Fibroblast of lung (primary cell): ENCODE measurements around the gene DOCK4. TPM values are rescaled to one million over a fixed set of nuclear protein-coding genes. Genes with fewer than 3 reads are reported as not detected.
A peak's percentile ranks its signal among the peaks of the same experiment; 100 is the strongest.

Experiments
- DNase-seq, 2 donors: peaks; one replicate each; pipeline versions ENCODE4 v3.0.0 to v3.0.0-alpha.2; 2010; ENCODE audit warnings: low read depth in 2 of 2
- H2AFZ ChIP-seq: 2 replicates; pipeline ENCODE4 v1.5.1; 2012; ENCODE audit warnings: low read length, control low read depth, inconsistent platforms
- H3K27ac ChIP-seq: 2 replicates; pipeline ENCODE4 v1.5.1; 2011; ENCODE audit warnings: low read length, control low read depth; ENCODE audit not compliant: insufficient read depth
- H3K27me3 ChIP-seq: 2 replicates; pipeline ENCODE4 v1.5.1; 2011; ENCODE audit warnings: mild to moderate bottlenecking, low read length; ENCODE audit not compliant: control insufficient read depth, insufficient read depth
- H3K36me3 ChIP-seq: 2 replicates; pipeline ENCODE4 v1.5.1; 2011; ENCODE audit warnings: low read length; ENCODE audit not compliant: control insufficient read depth, insufficient read depth
- H3K4me1 ChIP-seq: 2 replicates; pipeline ENCODE4 v1.5.1; 2011; ENCODE audit warnings: low read length; ENCODE audit not compliant: control insufficient read depth, insufficient read depth; ENCODE audit errors: extremely low read depth
- H3K4me2 ChIP-seq: 2 replicates; pipeline ENCODE4 v1.5.1; 2011; ENCODE audit warnings: low read length, control low read depth; ENCODE audit not compliant: insufficient read depth; ENCODE audit errors: extremely low read depth
- H3K4me3 ChIP-seq, 4 experiments: fragments of 200-600 bp in 1 of 4; sonication (generic) in 1 of 4; replicated peaks in 1 of 4; 2 replicates each; pipeline ENCODE4 v1.5.1; 2011 to 2016; ENCODE audit warnings: low read length in 4 of 4, low read depth in 3 of 4, mild to moderate bottlenecking in 3 of 4, control low read depth in 2 of 4, inconsistent platforms in 1 of 4, mixed read lengths in 1 of 4; ENCODE audit not compliant: insufficient read depth in 1 of 4; ENCODE audit errors: control extremely low read depth in 1 of 4
- H3K79me2 ChIP-seq: 2 replicates; pipeline ENCODE4 v1.5.1; 2012; ENCODE audit warnings: mild to moderate bottlenecking, low read length, inconsistent platforms; ENCODE audit not compliant: control insufficient read depth, insufficient read depth
- H3K9ac ChIP-seq: 2 replicates; pipeline ENCODE4 v1.5.1; 2011; ENCODE audit warnings: mild to moderate bottlenecking, low read length, control low read depth; ENCODE audit not compliant: insufficient read depth
- H3K9me3 ChIP-seq: 2 replicates; pipeline ENCODE4 v1.5.1; 2012; ENCODE audit warnings: low read depth, low read length; ENCODE audit not compliant: control insufficient read depth, insufficient read depth
- H4K20me1 ChIP-seq: 2 replicates; pipeline ENCODE4 v1.5.1; 2011; ENCODE audit warnings: low read length; ENCODE audit not compliant: control insufficient read depth, insufficient read depth; ENCODE audit errors: extremely low read depth
- EZH2 ChIP-seq: IDR thresholded peaks from 2 replicates; pipeline ENCODE4 v1.5.1; 2012; ENCODE audit warnings: low read length, control low read depth, mild to moderate bottlenecking; ENCODE audit errors: missing control alignments
- polyA plus RNA-seq, 2 donors: library from polyadenylated mRNA; depleted of rRNA in 1 of 2; stranded (reverse) in 1 of 2; unstranded in 1 of 2; fragments of >200 nt; gene quantifications; 2 replicates each; pipeline ENCODE4 v1.2.1, GENCODE V29; 2011 to 2012; ENCODE audit warnings: missing spikeins in 1 of 2
- total RNA-seq: library from RNA; depleted of rRNA; stranded (reverse); fragments of >200 nt; gene quantifications from 2 replicates; pipeline ENCODE4 v1.2.1, GENCODE V29; 2014
- TF ChIP-seq, protein P1 (sequence below), 2 donors: IDR thresholded peaks in 1 of 2; conservative IDR thresholded peaks in 1 of 2; 1 replicate in 1 of 2; 2 replicates in 1 of 2; pipeline ENCODE4 v1.5.1; 2011 to 2012; ENCODE audit warnings: low read length in 2 of 2, control low read depth in 1 of 2, inconsistent platforms in 1 of 2, low read depth in 1 of 2, mild to moderate bottlenecking in 1 of 2

Gene DOCK4
- total and polyA plus RNA-seq, 2 donors (not counting 1 experiment from before 2014, with no cell fraction given), result 20.8 to 39.3 TPM

DNA sequence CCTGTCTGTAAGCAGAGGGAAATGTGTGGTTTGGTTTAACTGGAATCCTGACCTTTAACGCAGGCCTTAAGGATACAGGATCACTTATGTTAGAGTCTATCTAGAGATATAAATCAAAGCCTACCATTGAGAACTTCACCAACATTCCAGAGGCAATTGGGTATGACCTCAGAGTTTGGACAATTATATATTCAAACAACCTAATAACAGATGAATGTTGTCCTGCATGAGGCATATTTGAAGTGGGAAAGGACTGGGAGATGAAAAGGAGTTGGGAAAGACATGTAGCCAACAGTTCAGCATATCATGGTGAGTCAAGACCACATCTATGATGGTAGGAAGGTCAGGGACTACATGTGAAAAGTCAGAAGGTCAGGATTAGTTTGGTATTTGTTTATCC lies 274.2 kb downstream of the DOCK4 start:
- Histone ChIP-seq H3K9ac (no peak overlapping the region), H3K4me3 (no peak overlapping the region), H2AFZ (no peak overlapping the region), H3K79me2 (no peaks in the 10 kb centered on the region), H3K9me3 (no peaks in the 10 kb centered on the region), H3K4me1 (peaks cover 2% of the 10 kb centered on the region), H3K36me3 (no peaks in the 10 kb centered on the region), H3K4me2 (no peak overlapping the region), H4K20me1 (no peaks in the 10 kb centered on the region), H3K27me3 (no peaks in the 10 kb centered on the region), H3K27ac (no peak overlapping the region)
- DNase-seq, result peak; percentile 15 to 48
- TF ChIP-seq EZH2, result no peak
- TF ChIP-seq, protein P1, sequence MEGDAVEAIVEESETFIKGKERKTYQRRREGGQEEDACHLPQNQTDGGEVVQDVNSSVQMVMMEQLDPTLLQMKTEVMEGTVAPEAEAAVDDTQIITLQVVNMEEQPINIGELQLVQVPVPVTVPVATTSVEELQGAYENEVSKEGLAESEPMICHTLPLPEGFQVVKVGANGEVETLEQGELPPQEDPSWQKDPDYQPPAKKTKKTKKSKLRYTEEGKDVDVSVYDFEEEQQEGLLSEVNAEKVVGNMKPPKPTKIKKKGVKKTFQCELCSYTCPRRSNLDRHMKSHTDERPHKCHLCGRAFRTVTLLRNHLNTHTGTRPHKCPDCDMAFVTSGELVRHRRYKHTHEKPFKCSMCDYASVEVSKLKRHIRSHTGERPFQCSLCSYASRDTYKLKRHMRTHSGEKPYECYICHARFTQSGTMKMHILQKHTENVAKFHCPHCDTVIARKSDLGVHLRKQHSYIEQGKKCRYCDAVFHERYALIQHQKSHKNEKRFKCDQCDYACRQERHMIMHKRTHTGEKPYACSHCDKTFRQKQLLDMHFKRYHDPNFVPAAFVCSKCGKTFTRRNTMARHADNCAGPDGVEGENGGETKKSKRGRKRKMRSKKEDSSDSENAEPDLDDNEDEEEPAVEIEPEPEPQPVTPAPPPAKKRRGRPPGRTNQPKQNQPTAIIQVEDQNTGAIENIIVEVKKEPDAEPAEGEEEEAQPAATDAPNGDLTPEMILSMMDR (conservative IDR thresholded peaks at IDR 0.05 in 1 of 2, IDR thresholded peaks at IDR 0.05 in 1 of 2; ENCODE audit: low read depth in 1 of 2, low read length in 2 of 2), result no peak

DNA sequence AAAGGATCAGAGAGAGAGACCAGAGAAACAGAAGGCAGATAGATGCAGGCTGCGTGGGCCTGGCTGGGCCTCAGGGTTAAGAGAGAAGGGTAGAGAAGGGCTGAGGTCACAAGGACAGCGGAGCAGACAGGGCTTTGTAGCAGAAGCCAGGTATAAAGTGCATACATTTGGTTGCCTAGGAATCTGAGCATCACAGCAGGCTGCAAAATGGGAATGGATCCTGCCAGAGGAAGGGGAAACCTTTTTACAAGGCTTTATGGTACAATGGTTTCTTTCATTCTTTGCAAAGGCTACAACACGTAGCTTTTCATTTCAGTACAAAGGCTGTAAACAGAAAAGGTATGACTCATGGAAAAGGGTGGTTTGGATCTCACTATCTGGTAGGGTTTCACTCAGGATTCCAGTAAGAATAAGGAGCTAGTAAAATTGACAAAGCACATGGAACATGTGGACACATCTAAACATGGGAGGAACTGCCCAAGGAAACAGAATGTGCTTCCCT lies 275.1 kb downstream of the DOCK4 start:
- H4K20me1 ChIP-seq, result no peaks in the 10 kb centered on the region
- no peak overlapping the region for H3K4me3 ChIP-seq
- peaks cover 2% of the 10 kb centered on the region for H3K4me1 ChIP-seq
- H3K27ac ChIP-seq, result no peak overlapping the region
- DNase-seq, result peak; percentile 65 to 71
- TF ChIP-seq EZH2, result no peak
- TF ChIP-seq, protein P1 (conservative IDR thresholded peaks at IDR 0.05 in 1 of 2, IDR thresholded peaks at IDR 0.05 in 1 of 2; ENCODE audit: low read depth in 1 of 2, low read length in 2 of 2), result no peak
- no peak overlapping the region for H2AFZ ChIP-seq
- H3K9ac ChIP-seq, result no peak overlapping the region
- H3K27me3 ChIP-seq, result no peaks in the 10 kb centered on the region
- H3K4me2 ChIP-seq, result no peak overlapping the region
- no peaks in the 10 kb centered on the region for H3K36me3 ChIP-seq
- no peaks in the 10 kb centered on the region for H3K79me2 ChIP-seq
- H3K9me3 ChIP-seq, result no peaks in the 10 kb centered on the region

DNA sequence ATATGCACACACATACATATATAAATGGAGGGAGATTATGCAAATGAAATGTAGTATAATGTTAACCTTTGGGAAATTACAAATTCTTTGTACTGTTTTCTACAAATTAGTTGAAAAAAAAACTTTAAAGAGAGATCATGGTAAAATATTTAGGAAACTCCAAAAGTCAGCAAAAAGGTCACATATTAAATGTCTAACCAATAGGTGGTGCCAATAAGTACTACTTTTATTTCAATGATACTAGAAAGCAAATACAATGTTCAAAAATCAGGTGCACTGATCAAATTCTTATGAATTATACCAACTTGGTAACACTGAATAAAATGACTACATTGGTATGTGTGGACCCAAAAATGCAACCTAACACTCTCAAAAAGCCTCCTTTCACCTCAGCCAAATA lies 276.9 kb downstream of the DOCK4 start:
- Histone ChIP-seq H3K4me3 (no peak overlapping the region), H3K36me3 (no peaks in the 10 kb centered on the region), H3K4me1 (peaks cover 2% of the 10 kb centered on the region), H3K27ac (no peak overlapping the region), H3K9me3 (no peaks in the 10 kb centered on the region), H3K4me2 (no peak overlapping the region), H2AFZ (no peak overlapping the region), H3K27me3 (no peaks in the 10 kb centered on the region), H4K20me1 (no peaks in the 10 kb centered on the region), H3K79me2 (no peaks in the 10 kb centered on the region), H3K9ac (no peak overlapping the region)
- TF ChIP-seq, protein P1 (conservative IDR thresholded peaks at IDR 0.05 in 1 of 2, IDR thresholded peaks at IDR 0.05 in 1 of 2; ENCODE audit: low read depth in 1 of 2, low read length in 2 of 2), result no peak
- no peak for TF ChIP-seq EZH2
- no peak for DNase-seq
